Adrenal gland (tissue), 5 donors: ENCODE results near the gene ATCAY.

Source experiments
- CTCF ChIP-seq, 6 experiments: fragments of 450-650 bp in 4 of 6; fragments of 200-600 bp in 2 of 6; sonication (generic) in 1 of 6; IDR thresholded peaks; 1 replicate in 5 of 6; 2 replicates in 1 of 6; pipeline versions ENCODE4 v1.5.1 to v1.8.0; 2016 to 2021; ENCODE audit warnings: antibody characterized with exemption in 6 of 6, mild to moderate bottlenecking in 2 of 6, moderate library complexity in 1 of 6
- POLR2A ChIP-seq, 2 donors: fragments of 450-650 bp; IDR thresholded peaks; one replicate each; pipeline ENCODE4 v1.6.1; 2017; ENCODE audit warnings: antibody characterized with exemption in 2 of 2, mild to moderate bottlenecking in 2 of 2, moderate library complexity in 1 of 2
- donor health status: DM: no; HTN: no; CAD: no.

DNA sequence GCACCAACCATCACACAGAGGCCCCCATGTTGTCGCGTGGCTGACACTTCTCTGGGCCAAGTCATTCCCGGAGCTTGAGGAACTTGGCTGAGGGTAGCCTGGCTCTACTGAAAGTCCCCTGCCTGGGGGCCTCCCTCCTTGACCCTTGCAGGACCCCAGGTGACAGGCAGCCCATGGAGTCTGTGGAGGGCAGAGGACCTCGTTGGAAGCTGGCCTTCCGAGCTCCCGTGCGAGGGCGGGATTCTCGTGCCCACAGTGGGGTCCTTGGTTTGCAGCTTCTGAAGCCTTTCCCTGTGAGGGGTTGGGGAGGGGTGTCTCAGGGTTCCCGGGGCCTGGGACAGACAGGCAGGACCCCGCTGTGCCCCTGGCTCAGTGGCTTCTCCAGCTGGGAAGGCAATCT lies 68.8 kb downstream of the ATCAY start:
- no peak for TF ChIP-seq POLR2A (IDR thresholded peaks at IDR 0.05)
- no peak for TF ChIP-seq CTCF (IDR thresholded peaks at IDR 0.05)
